ENCODE data around the gene DPM3.

DNA sequence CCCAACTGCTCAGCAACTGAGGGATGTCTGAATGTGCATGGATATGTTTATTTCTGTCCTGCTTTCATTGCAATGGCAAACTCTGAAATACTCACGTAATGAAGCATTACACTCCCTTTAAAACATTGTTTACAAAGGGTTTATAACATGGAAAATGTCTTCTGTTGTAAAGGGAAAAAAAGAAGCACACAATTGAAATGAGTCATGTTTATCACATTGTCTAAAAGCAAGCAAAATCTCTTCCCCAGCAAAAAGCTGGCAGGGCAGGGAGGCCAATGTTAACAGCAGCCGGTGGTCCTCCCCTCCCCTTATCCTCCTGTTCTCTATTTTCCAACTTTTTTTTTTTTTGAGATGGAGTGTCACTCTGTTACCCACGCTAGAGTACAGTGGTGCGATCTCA lies 16.5 kb downstream of the DPM3 start:
- TF ChIP-seq ZNF629 (CRISPR knock-in tag; conservative IDR thresholded peaks at IDR 0.05) (no peak), ZFX (CRISPR knock-in tag; IDR thresholded peaks at IDR 0.05; ENCODE audit: low read depth) (no peak), KDM4B (CRISPR knock-in tag; IDR thresholded peaks at IDR 0.05) (no peak)
- TF ChIP-seq, protein P1, sequence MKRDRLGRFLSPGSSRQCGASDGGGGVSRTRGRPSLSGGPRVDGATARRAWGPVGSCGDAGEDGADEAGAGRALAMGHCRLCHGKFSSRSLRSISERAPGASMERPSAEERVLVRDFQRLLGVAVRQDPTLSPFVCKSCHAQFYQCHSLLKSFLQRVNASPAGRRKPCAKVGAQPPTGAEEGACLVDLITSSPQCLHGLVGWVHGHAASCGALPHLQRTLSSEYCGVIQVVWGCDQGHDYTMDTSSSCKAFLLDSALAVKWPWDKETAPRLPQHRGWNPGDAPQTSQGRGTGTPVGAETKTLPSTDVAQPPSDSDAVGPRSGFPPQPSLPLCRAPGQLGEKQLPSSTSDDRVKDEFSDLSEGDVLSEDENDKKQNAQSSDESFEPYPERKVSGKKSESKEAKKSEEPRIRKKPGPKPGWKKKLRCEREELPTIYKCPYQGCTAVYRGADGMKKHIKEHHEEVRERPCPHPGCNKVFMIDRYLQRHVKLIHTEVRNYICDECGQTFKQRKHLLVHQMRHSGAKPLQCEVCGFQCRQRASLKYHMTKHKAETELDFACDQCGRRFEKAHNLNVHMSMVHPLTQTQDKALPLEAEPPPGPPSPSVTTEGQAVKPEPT (CRISPR knock-in tag; IDR thresholded peaks at IDR 0.05; ENCODE audit: low read depth): no peak
- TF ChIP-seq, protein P2, sequence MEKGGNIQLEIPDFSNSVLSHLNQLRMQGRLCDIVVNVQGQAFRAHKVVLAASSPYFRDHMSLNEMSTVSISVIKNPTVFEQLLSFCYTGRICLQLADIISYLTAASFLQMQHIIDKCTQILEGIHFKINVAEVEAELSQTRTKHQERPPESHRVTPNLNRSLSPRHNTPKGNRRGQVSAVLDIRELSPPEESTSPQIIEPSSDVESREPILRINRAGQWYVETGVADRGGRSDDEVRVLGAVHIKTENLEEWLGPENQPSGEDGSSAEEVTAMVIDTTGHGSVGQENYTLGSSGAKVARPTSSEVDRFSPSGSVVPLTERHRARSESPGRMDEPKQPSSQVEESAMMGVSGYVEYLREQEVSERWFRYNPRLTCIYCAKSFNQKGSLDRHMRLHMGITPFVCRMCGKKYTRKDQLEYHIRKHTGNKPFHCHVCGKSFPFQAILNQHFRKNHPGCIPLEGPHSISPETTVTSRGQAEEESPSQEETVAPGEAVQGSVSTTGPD (CRISPR knock-in tag; IDR thresholded peaks at IDR 0.05): no peak
